K562 (cell line): ENCODE data around the gene TLE7. TPM values are rescaled to one million over a fixed set of nuclear protein-coding genes. Genes with fewer than 3 reads are reported as not detected.

Source experiments
- CBFA2T3 ChIP-seq: fragments of 450-650 bp; IDR thresholded peaks from 2 replicates; pipeline ENCODE4 v1.6.1; 2017
- NCOR1 ChIP-seq: fragments of 450-650 bp; IDR thresholded peaks from 2 replicates; pipeline ENCODE4 v1.6.1; 2016; ENCODE audit warnings: mild to moderate bottlenecking, moderate library complexity
- NR3C1 ChIP-seq: sonication (generic); formaldehyde crosslinking; IDR thresholded peaks from 2 replicates; pipeline ENCODE4 v1.8.1; 2022; ENCODE audit warnings: missing genetic modification reagents
- POLR3A ChIP-seq: IDR thresholded peaks from 2 replicates; pipeline ENCODE4 v1.6.1; 2011; ENCODE audit warnings: borderline replicate concordance, mild to moderate bottlenecking, moderate library complexity; ENCODE audit not compliant: insufficient read length, insufficient read depth; ENCODE audit errors: extremely low read depth
- RCOR1 ChIP-seq, 2 experiments: IDR thresholded peaks; 2 replicates each; pipeline ENCODE4 v1.6.1; 2012; ENCODE audit warnings: low read depth in 2 of 2, low read length in 2 of 2, borderline replicate concordance in 1 of 2, improper control_type of control experiment in 1 of 2
- SMARCA4 ChIP-seq: fragments of 450-650 bp; IDR thresholded peaks from 2 replicates; pipeline ENCODE4 v1.6.1; 2016
- polyA plus RNA-seq, 8 experiments: library from polyadenylated mRNA; depleted of rRNA in 4 of 8; stranded (reverse) in 5 of 8; unstranded in 3 of 8; fragments of >200 nt; fragmentation: Nextera tagmentation in 2 of 8; fragmentation: Illumina TruSeq in 1 of 8; extraction: Ambion mirVana in 2 of 8; extraction: Trizol in 1 of 8; gene quantifications; 2 replicates each; pipeline versions ENCODE4 v1.2.1 to v1.2.3, GENCODE V29; 2011 to 2014; ENCODE audit warnings: inconsistent platforms in 1 of 8, missing spikeins in 1 of 8
- total RNA-seq, 7 experiments: library from RNA; depleted of rRNA in 6 of 7; stranded (reverse); fragments of >200 nt in 6 of 7; fragmentation: Illumina TruSeq in 2 of 7; extraction: Trizol in 2 of 7; gene quantifications; 2 replicates each; pipeline versions ENCODE4 v1.2.1 to v1.2.3, GENCODE V29; 2011 to 2021; ENCODE audit warnings: low replicate concordance in 1 of 7
- TF ChIP-seq, protein P1 (sequence below): fragments of 450-650 bp; IDR thresholded peaks from 2 replicates; pipeline ENCODE4 v1.6.1; 2016
- TF ChIP-seq, protein P2 (sequence below): sonication (generic); IDR thresholded peaks from 2 replicates; pipeline ENCODE4 v1.6.1; 2016
- TF ChIP-seq, protein P3 (sequence below): sonication (generic); formaldehyde crosslinking; IDR thresholded peaks from 2 replicates; pipeline ENCODE4 v1.8.1; 2023; ENCODE audit warnings: mild to moderate bottlenecking, missing genetic modification reagents
- TF ChIP-seq, protein P4 (sequence below): fragments of 200-800 bp; sonication (Bioruptor generic); IDR thresholded peaks from 2 replicates; pipeline ENCODE4 v1.6.1; 2017; ENCODE audit warnings: missing genetic modification characterization, missing compliant biosample characterization
- TF ChIP-seq, protein P5 (sequence below): sonication (generic); formaldehyde crosslinking; IDR thresholded peaks from 2 replicates; pipeline ENCODE4 v1.8.0; 2023; ENCODE audit warnings: mild to moderate bottlenecking, missing genetic modification reagents

Gene TLE7
- total and polyA plus RNA-seq, 9 of the 15 experiments (the other 6 are each of a cell fraction or from before 2014, with no cell fraction given) = not detected

DNA sequence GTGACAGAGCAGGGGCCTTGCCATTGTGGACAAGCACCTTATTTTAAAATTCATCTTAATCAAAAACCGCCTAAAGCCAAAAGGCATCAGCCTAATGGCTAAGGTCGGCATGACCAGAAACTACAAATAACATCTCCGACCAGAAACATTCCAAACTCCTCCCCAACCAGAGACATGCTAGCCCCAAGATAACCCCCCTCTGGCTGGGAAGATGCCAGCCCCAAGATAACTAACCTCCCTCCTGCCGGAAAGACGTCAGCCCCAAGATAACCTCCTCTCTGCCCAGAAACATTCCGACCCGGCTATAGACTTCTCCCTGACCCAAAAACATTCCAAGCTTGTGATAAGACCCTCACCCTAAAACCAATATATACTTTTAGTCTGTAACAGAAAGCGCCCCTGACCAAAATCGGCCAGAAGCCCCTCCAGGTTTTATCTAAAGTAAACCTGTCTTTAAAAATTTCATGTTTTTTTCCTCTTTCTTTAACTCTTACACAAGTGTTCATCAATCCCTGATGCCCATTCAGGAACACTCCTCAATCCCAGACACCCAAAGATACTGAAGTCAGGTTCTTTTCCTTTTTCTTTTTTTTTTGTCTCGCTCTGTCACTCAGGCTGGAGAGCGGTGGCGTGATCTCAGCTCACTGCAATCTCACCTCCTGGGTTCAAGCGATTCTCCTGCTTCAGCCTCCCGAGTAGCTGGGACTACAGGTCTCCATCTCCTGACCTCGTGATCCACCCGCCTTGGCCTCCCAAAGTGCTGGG, 32.7 kb downstream of the TLE7 start (continued):
- TF ChIP-seq, protein P1, sequence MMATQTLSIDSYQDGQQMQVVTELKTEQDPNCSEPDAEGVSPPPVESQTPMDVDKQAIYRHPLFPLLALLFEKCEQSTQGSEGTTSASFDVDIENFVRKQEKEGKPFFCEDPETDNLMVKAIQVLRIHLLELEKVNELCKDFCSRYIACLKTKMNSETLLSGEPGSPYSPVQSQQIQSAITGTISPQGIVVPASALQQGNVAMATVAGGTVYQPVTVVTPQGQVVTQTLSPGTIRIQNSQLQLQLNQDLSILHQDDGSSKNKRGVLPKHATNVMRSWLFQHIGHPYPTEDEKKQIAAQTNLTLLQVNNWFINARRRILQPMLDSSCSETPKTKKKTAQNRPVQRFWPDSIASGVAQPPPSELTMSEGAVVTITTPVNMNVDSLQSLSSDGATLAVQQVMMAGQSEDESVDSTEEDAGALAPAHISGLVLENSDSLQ = peak; percentile 80
- TF ChIP-seq, protein P2, sequence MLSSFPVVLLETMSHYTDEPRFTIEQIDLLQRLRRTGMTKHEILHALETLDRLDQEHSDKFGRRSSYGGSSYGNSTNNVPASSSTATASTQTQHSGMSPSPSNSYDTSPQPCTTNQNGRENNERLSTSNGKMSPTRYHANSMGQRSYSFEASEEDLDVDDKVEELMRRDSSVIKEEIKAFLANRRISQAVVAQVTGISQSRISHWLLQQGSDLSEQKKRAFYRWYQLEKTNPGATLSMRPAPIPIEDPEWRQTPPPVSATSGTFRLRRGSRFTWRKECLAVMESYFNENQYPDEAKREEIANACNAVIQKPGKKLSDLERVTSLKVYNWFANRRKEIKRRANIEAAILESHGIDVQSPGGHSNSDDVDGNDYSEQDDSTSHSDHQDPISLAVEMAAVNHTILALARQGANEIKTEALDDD = peak; percentile 45; the same call in 1 of the 2 replicates
- TF ChIP-seq RCOR1 (IDR thresholded peaks at IDR 0.05; ENCODE audit: borderline replicate concordance in 1 of 2, low read depth in 2 of 2, low read length in 2 of 2) (peak in 1 of 2 experiments; percentile 49; a peak in 2 of 4 replicates), CBFA2T3 (peak; percentile 51; the same call in 1 of the 2 replicates), NR3C1 (CRISPR knock-in tag) (no peak), POLR3A (no peak), SMARCA4 (peak; percentile 53; the same call in 1 of the 2 replicates), NCOR1 (peak; percentile 37; the same call in 1 of the 2 replicates)
- TF ChIP-seq, protein P3, sequence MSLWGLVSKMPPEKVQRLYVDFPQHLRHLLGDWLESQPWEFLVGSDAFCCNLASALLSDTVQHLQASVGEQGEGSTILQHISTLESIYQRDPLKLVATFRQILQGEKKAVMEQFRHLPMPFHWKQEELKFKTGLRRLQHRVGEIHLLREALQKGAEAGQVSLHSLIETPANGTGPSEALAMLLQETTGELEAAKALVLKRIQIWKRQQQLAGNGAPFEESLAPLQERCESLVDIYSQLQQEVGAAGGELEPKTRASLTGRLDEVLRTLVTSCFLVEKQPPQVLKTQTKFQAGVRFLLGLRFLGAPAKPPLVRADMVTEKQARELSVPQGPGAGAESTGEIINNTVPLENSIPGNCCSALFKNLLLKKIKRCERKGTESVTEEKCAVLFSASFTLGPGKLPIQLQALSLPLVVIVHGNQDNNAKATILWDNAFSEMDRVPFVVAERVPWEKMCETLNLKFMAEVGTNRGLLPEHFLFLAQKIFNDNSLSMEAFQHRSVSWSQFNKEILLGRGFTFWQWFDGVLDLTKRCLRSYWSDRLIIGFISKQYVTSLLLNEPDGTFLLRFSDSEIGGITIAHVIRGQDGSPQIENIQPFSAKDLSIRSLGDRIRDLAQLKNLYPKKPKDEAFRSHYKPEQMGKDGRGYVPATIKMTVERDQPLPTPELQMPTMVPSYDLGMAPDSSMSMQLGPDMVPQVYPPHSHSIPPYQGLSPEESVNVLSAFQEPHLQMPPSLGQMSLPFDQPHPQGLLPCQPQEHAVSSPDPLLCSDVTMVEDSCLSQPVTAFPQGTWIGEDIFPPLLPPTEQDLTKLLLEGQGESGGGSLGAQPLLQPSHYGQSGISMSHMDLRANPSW = no peak
- TF ChIP-seq, protein P4, sequence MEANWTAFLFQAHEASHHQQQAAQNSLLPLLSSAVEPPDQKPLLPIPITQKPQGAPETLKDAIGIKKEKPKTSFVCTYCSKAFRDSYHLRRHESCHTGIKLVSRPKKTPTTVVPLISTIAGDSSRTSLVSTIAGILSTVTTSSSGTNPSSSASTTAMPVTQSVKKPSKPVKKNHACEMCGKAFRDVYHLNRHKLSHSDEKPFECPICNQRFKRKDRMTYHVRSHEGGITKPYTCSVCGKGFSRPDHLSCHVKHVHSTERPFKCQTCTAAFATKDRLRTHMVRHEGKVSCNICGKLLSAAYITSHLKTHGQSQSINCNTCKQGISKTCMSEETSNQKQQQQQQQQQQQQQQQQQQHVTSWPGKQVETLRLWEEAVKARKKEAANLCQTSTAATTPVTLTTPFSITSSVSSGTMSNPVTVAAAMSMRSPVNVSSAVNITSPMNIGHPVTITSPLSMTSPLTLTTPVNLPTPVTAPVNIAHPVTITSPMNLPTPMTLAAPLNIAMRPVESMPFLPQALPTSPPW (CRISPR knock-in tag) = peak; percentile 77
- TF ChIP-seq, protein P5, sequence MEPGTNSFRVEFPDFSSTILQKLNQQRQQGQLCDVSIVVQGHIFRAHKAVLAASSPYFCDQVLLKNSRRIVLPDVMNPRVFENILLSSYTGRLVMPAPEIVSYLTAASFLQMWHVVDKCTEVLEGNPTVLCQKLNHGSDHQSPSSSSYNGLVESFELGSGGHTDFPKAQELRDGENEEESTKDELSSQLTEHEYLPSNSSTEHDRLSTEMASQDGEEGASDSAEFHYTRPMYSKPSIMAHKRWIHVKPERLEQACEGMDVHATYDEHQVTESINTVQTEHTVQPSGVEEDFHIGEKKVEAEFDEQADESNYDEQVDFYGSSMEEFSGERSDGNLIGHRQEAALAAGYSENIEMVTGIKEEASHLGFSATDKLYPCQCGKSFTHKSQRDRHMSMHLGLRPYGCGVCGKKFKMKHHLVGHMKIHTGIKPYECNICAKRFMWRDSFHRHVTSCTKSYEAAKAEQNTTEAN (CRISPR knock-in tag) = no peak
